SU-DHL-6 (cell line): ENCODE results near the gene PRKN.

ENCODE experiments used
- CTCF ChIP-seq: fragments of 200-600 bp; sonication (generic); IDR thresholded peaks from one replicate; pipeline ENCODE4 v1.5.1; 2017; ENCODE audit warnings: antibody characterized with exemption, mild to moderate bottlenecking, low read length, moderate library complexity; ENCODE audit not compliant: insufficient read depth, poor library complexity, severe bottlenecking
- EZH2phosphoT487 ChIP-seq: fragments of 200-600 bp; sonication (generic), shearing (Covaris generic); conservative IDR thresholded peaks from 2 replicates; pipeline ENCODE4 v1.6.1; 2018; ENCODE audit warnings: mild to moderate bottlenecking, antibody characterized with exemption, low read length, moderate library complexity, mixed read lengths

GRCh38 chr6:162154001-162154400 lies 573.6 kb downstream of the PRKN start:
- no peak for TF ChIP-seq CTCF
- TF ChIP-seq EZH2phosphoT487, result no peak
